HUES64 (cell line): ENCODE data around the gene DSC3.
"Not testable (repeated sequence)": the region's sequence is repeated elsewhere in the genome, so short reads cannot be mapped to it uniquely, and the experiment has no call there.

Source experiments
- H3K27ac ChIP-seq: 2 replicates; pipeline ENCODE4 v1.7.0; 2013; ENCODE audit warnings: low read depth, low read length, inconsistent platforms
- H3K27me3 ChIP-seq: 2 replicates; pipeline ENCODE4 v1.6.1; 2013; ENCODE audit warnings: mild to moderate bottlenecking, low read length; ENCODE audit not compliant: insufficient read depth
- H3K36me3 ChIP-seq: 2 replicates; pipeline ENCODE4 v1.6.1; 2013; ENCODE audit warnings: mild to moderate bottlenecking, low read length; ENCODE audit not compliant: insufficient read depth
- H3K4me1 ChIP-seq: 2 replicates; pipeline ENCODE4 v1.6.1; 2013; ENCODE audit warnings: mild to moderate bottlenecking, low read length, moderate library complexity; ENCODE audit not compliant: insufficient read depth
- H3K4me3 ChIP-seq: 2 replicates; pipeline ENCODE4 v1.5.1; 2013; ENCODE audit warnings: mild to moderate bottlenecking, low read length, moderate library complexity
- H3K9ac ChIP-seq: 2 replicates; pipeline ENCODE4 v1.6.1; 2013; ENCODE audit warnings: mild to moderate bottlenecking, low read depth, low read length
- H3K9me3 ChIP-seq: 2 replicates; pipeline ENCODE4 v1.6.1; 2013; ENCODE audit warnings: low read depth, low read length; ENCODE audit not compliant: insufficient read depth
- WGBS: fragments of 150-250, 120-280 bp; methylation state at CpG from one replicate; pipeline ENCODE4 v1.1.7; 2013; ENCODE audit warnings: missing lambda C conversion rate; 5-methylcytosine and 5-hydroxymethylcytosine counted together

The DSC3 gene

GRCh38 chr18:30999186-30999585 is 43.4 kb downstream of the DSC3 start:
- no peak overlapping the region for H3K9ac ChIP-seq
- H3K27ac ChIP-seq, result no peak overlapping the region
- H3K27me3 ChIP-seq, result no peaks in the 10 kb centered on the region
- H3K4me3 ChIP-seq, result no peak overlapping the region
- WGBS, result no CpG with 5 or more reads among the region's 2 CpGs
- H3K4me1 ChIP-seq, result peaks cover 23% of the 10 kb centered on the region
- no peaks in the 10 kb centered on the region for H3K9me3 ChIP-seq
- no peaks in the 10 kb centered on the region for H3K36me3 ChIP-seq

GRCh38 chr18:30997223-30997622 is 45.3 kb downstream of the DSC3 start:
- Histone ChIP-seq H3K9me3 (no peaks in the 10 kb centered on the region), H3K27ac (no peak overlapping the region), H3K36me3 (no peaks in the 10 kb centered on the region), H3K4me1 (peaks cover 23% of the 10 kb centered on the region), H3K9ac (no peak overlapping the region), H3K4me3 (no peak overlapping the region), H3K27me3 (no peaks in the 10 kb centered on the region)
- WGBS, result 51% methylated on average over 2 of the region's 2 CpGs

DNA sequence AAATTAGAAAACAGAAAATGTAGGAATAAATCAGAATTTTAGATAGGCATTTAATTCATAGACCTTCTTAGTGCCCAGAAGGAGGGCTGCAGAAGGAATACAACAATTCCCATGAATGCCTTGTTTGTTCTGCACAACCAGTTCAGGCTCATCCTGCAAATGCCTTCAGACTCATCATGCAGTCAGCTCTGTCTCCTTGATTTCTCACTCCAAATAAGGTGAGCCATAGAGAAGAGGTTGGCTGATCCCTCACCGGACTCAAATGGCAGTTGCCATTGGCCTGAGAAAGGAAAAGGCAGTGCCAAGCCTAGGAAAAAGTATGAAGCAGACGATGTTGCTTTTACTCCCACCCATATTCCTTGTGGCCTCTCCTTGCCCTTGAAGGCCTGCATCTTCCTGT is 50.3 kb downstream of the DSC3 start:
- Histone ChIP-seq H3K4me3 (no peak overlapping the region), H3K4me1 (peaks cover 5% of the 10 kb centered on the region; the same call in 1 of the 2 replicates), H3K27me3 (no peaks in the 10 kb centered on the region), H3K36me3 (no peaks in the 10 kb centered on the region), H3K27ac (no peak overlapping the region), H3K9ac (no peak overlapping the region), H3K9me3 (no peaks in the 10 kb centered on the region)
- WGBS, result 88% methylated on average over 2 of the region's 2 CpGs

GRCh38 chr18:30991397-30991796 is 51.1 kb downstream of the DSC3 start:
- WGBS, result 82% methylated on average over 5 of the region's 5 CpGs
- Histone ChIP-seq H3K4me1 (no peaks in the 10 kb centered on the region), H3K4me3 (no peak overlapping the region), H3K36me3 (no peaks in the 10 kb centered on the region), H3K9me3 (no peaks in the 10 kb centered on the region), H3K27me3 (no peaks in the 10 kb centered on the region), H3K27ac (no peak overlapping the region), H3K9ac (no peak overlapping the region)

- Histone ChIP-seq H3K27me3 (no peaks in the 10 kb centered on the region), H3K4me3 (no peak overlapping the region), H3K27ac (no peak overlapping the region), H3K4me1 (no peaks in the 10 kb centered on the region), H3K9ac (no peak overlapping the region), H3K9me3 (no peaks in the 10 kb centered on the region), H3K36me3 (no peaks in the 10 kb centered on the region)
- 97% methylated on average over 1 of the region's 1 CpG for WGBS
These were observed 53.4 kb downstream of the DSC3 start for GRCh38 chr18:30989141-30989540.

GRCh38 chr18:30988440-30988839 is 54.1 kb downstream of the DSC3 start:
- Histone ChIP-seq H3K9me3 (no peaks in the 10 kb centered on the region), H3K27ac (no peak overlapping the region), H3K4me1 (no peaks in the 10 kb centered on the region), H3K36me3 (no peaks in the 10 kb centered on the region), H3K27me3 (no peaks in the 10 kb centered on the region), H3K9ac (no peak overlapping the region), H3K4me3 (no peak overlapping the region)
- whole genome bisulfite sequencing, result 94% methylated on average over 4 of the region's 4 CpGs

GRCh38 chr18:30987467-30988241 is 54.9 kb downstream of the DSC3 start:
- Histone ChIP-seq H3K4me1 (no peaks in the 10 kb centered on the region), H3K4me3 (no peak overlapping the region), H3K27me3 (no peaks in the 10 kb centered on the region), H3K36me3 (no peaks in the 10 kb centered on the region), H3K9me3 (no peaks in the 10 kb centered on the region), H3K27ac (no peak overlapping the region), H3K9ac (no peak overlapping the region)
- 89% methylated on average over 4 of the region's 4 CpGs for WGBS

GRCh38 chr18:30985753-30986152 is 56.8 kb downstream of the DSC3 start:
- no peaks in the 10 kb centered on the region for H3K27me3 ChIP-seq
- H3K36me3 ChIP-seq, result no peaks in the 10 kb centered on the region
- H3K4me1 ChIP-seq, result no peaks in the 10 kb centered on the region
- no peaks in the 10 kb centered on the region for H3K9me3 ChIP-seq
- no peak overlapping the region for H3K27ac ChIP-seq
- no peak overlapping the region for H3K4me3 ChIP-seq
- H3K9ac ChIP-seq, result no peak overlapping the region
- WGBS, result 93% methylated on average over 12 of the region's 12 CpGs

- Histone ChIP-seq H3K4me3 (no peak overlapping the region), H3K36me3 (no peaks in the 10 kb centered on the region), H3K27ac (no peak overlapping the region), H3K9ac (no peak overlapping the region), H3K9me3 (no peaks in the 10 kb centered on the region), H3K4me1 (no peaks in the 10 kb centered on the region), H3K27me3 (no peaks in the 10 kb centered on the region)
- 97% methylated on average over 9 of the region's 11 CpGs for WGBS
These were observed 60.1 kb downstream of the DSC3 start for GRCh38 chr18:30982285-30982992.

DNA sequence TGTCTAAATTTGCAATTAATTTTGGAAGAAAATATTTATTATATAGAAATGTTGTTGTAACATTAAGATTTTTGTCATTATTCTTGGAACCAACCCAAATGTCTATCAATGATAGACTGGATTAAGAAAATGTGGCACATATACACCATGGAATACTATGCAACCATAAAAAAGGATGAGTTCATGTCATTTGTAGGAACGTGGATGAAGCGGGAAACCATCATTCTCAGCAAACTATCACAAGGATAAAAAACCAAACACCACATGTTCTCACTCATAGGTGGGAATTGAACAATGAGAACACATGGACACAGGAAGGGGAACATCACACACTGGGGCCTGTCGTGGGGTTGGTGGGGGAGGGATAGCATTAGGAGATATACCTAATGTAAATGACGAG is 64.5 kb downstream of the DSC3 start:
- not testable (repeated sequence) for H3K36me3 ChIP-seq, H3K4me3 ChIP-seq, H3K4me1 ChIP-seq, H3K27ac ChIP-seq, H3K9me3 ChIP-seq, H3K9ac ChIP-seq, H3K27me3 ChIP-seq
- WGBS, result 100% methylated on average over 2 of the region's 4 CpGs

DNA sequence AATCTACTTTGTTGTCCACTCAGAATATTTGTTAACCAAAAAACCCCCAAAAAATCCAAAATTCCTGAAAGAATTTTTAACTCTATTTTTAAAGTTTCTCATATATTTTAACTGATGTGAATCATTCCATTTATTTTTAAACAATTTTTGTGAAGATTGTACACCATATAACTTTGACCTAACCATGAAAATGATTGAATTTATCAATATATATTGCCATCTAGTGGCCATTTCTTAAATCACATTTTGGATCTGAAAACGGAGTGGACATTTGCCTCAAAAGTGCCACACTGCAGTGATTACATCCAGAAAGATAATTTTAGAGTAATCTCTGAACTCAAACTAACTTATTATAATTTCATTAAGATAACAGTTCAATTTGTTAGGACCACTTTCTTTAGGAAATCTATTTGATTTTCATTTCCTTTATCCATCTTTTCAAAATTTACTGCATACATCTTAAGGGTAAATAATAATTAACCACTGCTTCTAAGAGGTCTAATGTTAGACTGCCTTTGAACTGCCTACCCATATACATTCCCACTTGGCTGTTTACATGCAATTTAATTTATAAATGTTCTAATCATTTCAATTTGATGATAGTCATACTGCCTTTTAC is 71.1 kb downstream of the DSC3 start:
- H3K4me3 ChIP-seq, result no peak overlapping the region
- no peak overlapping the region for H3K9ac ChIP-seq
- H3K4me1 ChIP-seq, result no peaks in the 10 kb centered on the region; the same call in 1 of the 2 replicates
- 11% methylated on average over 1 of the region's 1 CpG for WGBS
- no peaks in the 10 kb centered on the region for H3K9me3 ChIP-seq
- no peak overlapping the region for H3K27ac ChIP-seq
- H3K36me3 ChIP-seq, result no peaks in the 10 kb centered on the region
- no peaks in the 10 kb centered on the region for H3K27me3 ChIP-seq
